GM12878 (cell line): ENCODE data around the gene VTI1A. TPM values are rescaled to one million over a fixed set of nuclear protein-coding genes. Genes with fewer than 3 reads are reported as not detected.

ENCODE experiments used
- ATAC-seq: fragments of 200-7000 bp; cut with Tn5 transposase; 3 replicates; pipeline ENCODE4 v1.9.1; 2020; ENCODE audit warnings: mild to moderate bottlenecking, moderate library complexity
- BruUV-seq: library from RNA; stranded (reverse); fragments of 400-500 nt; replicated peaks from 2 replicates; lab custom pipeline; 2021; lab: Mats Ljungman, UMichigan
- CTCF ChIA-PET: fragments of 300-600 bp; sonication (Branson Sonifier 250); formaldehyde crosslinking; extraction: SDS; loops from one replicate; lab custom pipeline; 2021; ENCODE audit warnings: inconsistent platforms; lab: Yijun Ruan, JAX
- POLR2A ChIA-PET: fragments of 350-600 bp; formaldehyde crosslinking; extraction: SDS; loops from one replicate; lab custom pipeline; 2021; ENCODE audit warnings: inconsistent platforms; lab: Charles Lee
- RAD21 ChIA-PET: fragments of 300-600 bp; sonication (Branson Sonifier 250); formaldehyde crosslinking; loops from one replicate; lab custom pipeline; 2023; ENCODE audit warnings: antibody characterized with exemption; ENCODE audit not compliant: unreplicated experiment; lab: Charles Lee
- SMC1A ChIA-PET: fragments of 300-600 bp; sonication (Branson Sonifier 250); formaldehyde crosslinking; loops from one replicate; lab custom pipeline; 2023; ENCODE audit not compliant: unreplicated experiment, uncharacterized antibody; lab: Charles Lee
- DNase-seq: peaks from one replicate; pipeline ENCODE4 v3.0.0-alpha.2; 2011; ENCODE audit warnings: low read depth, low spot score
- FAIRE-seq: peaks from 3 replicates; lab custom pipeline; 2011; peaks lifted over from hg19 to GRCh38; lab: Jason Lieb, UNC
- H2AFZ ChIP-seq: 2 replicates; pipeline ENCODE4 v1.6.0; 2011; ENCODE audit warnings: low read depth, low read length, control low read depth; ENCODE audit not compliant: control insufficient read depth
- H3K27ac ChIP-seq: 2 replicates; pipeline ENCODE4 v1.5.1; 2011; ENCODE audit warnings: control low read depth; ENCODE audit not compliant: control insufficient read depth, insufficient read depth
- H3K27me3 ChIP-seq, 2 experiments: replicated peaks in 1 of 2; 2 replicates each; pipeline versions ENCODE4 v1.6.0 to v1.6.1; 2011; ENCODE audit warnings: low read length in 1 of 2; ENCODE audit not compliant: control insufficient read depth in 2 of 2, insufficient read depth in 2 of 2
- H3K36me3 ChIP-seq, 2 experiments: 2 replicates each; pipeline ENCODE4 v1.5.1; 2011; ENCODE audit warnings: low read length in 1 of 2; ENCODE audit not compliant: control insufficient read depth in 2 of 2, insufficient read depth in 2 of 2
- H3K4me1 ChIP-seq: 2 replicates; pipeline ENCODE4 v1.6.1; 2011; ENCODE audit warnings: mild to moderate bottlenecking, low read length, moderate library complexity, mixed read lengths; ENCODE audit not compliant: control insufficient read depth, insufficient read depth
- H3K4me2 ChIP-seq: 2 replicates; pipeline ENCODE4 v1.6.0; 2011; ENCODE audit warnings: control low read depth; ENCODE audit not compliant: control insufficient read depth, insufficient read depth
- H3K4me3 ChIP-seq: fragments of 200-600 bp; sonication (generic); 2 replicates; pipeline ENCODE4 v1.5.1; 2016
- H3K79me2 ChIP-seq: 2 replicates; pipeline ENCODE4 v1.6.0; 2011; ENCODE audit warnings: low read length; ENCODE audit not compliant: control insufficient read depth, insufficient read depth
- H3K9ac ChIP-seq: 2 replicates; pipeline ENCODE4 v1.8.0; 2011; ENCODE audit warnings: low read length, control low read depth, mixed read lengths; ENCODE audit not compliant: control insufficient read depth, insufficient read depth
- H3K9me3 ChIP-seq: replicated peaks from 3 replicates; pipeline ENCODE4 v1.5.1; 2011; ENCODE audit warnings: mild to moderate bottlenecking, low read length; ENCODE audit not compliant: control insufficient read depth, insufficient read depth
- H4K20me1 ChIP-seq: 2 replicates; pipeline ENCODE4 v1.6.0; 2011; ENCODE audit not compliant: control insufficient read depth, insufficient read depth
- ATF7 ChIP-seq: fragments of 450-650 bp; IDR thresholded peaks from 2 replicates; pipeline ENCODE4 v1.6.1; 2016; ENCODE audit warnings: low read depth, mild to moderate bottlenecking
- CBX5 ChIP-seq: sonication (generic); IDR thresholded peaks from 2 replicates; pipeline ENCODE4 v1.6.1; 2016; ENCODE audit warnings: low read depth, moderate library complexity, mild to moderate bottlenecking, inconsistent platforms
- CHD2 ChIP-seq: IDR thresholded peaks from 2 replicates; pipeline ENCODE4 v1.6.1; 2011; ENCODE audit warnings: low read depth, low read length, improper control_type of control experiment, borderline replicate concordance
- DPF2 ChIP-seq: fragments of 450-650 bp; IDR thresholded peaks from 2 replicates; pipeline ENCODE4 v1.6.1; 2017; ENCODE audit warnings: mild to moderate bottlenecking
- FOXK2 ChIP-seq: fragments of 450-650 bp; IDR thresholded peaks from 2 replicates; pipeline ENCODE4 v1.6.1; 2017; ENCODE audit warnings: mild to moderate bottlenecking, moderate library complexity
- NR2C2 ChIP-seq: IDR thresholded peaks from 2 replicates; pipeline ENCODE4 v1.6.1; 2011; ENCODE audit warnings: borderline replicate concordance, low read depth; ENCODE audit not compliant: control insufficient read depth, insufficient read length
- POLR2A ChIP-seq: IDR thresholded peaks from 2 replicates; pipeline ENCODE4 v1.6.1; 2011; ENCODE audit warnings: low read depth, mild to moderate bottlenecking, low read length
- TCF3 ChIP-seq: IDR thresholded peaks from 2 replicates; pipeline ENCODE4 v1.6.1; 2012; ENCODE audit warnings: low read depth, mild to moderate bottlenecking, low read length, borderline replicate concordance; ENCODE audit not compliant: insufficient read depth
- TCF7 ChIP-seq: IDR thresholded peaks from 2 replicates; pipeline ENCODE4 v1.6.1; 2014; ENCODE audit warnings: antibody characterized with exemption, borderline replicate concordance
- WGBS: methylation state at CpG from one replicate; pipeline ENCODE4 v1.1.6; 2016; ENCODE audit warnings: low lambda C conversion rate; ENCODE audit not compliant: insufficient replicate concordance, insufficient coverage; ENCODE audit errors: missing lambda C conversion rate; 5-methylcytosine and 5-hydroxymethylcytosine counted together
- in situ Hi-C: fragments of 300-500 bp; cut with MboI; formaldehyde crosslinking; loops from 9 replicates; pipeline ENCODE4 v1.14.3; 2018; ENCODE audit warnings: mixed read lengths
- intact Hi-C: fragments of 100-400 bp; cut with micrococcal nuclease; formaldehyde crosslinking; loops from one replicate; pipeline ENCODE4 v1.14.2; 2022; ENCODE audit not compliant: unreplicated experiment
- polyA plus RNA-seq, 11 experiments: library from polyadenylated mRNA; depleted of rRNA in 4 of 11; unstranded in 6 of 11; stranded (reverse) in 5 of 11; fragments of >200 nt; fragmentation: Nextera tagmentation in 4 of 11; fragmentation: Illumina TruSeq in 1 of 11; extraction: Ambion mirVana in 4 of 11; extraction: Trizol in 1 of 11; gene quantifications; 1 replicate in 1 of 11; 2 replicates in 10 of 11; pipeline versions ENCODE4 v1.2.1 to v1.2.3, GENCODE V29; 2011 to 2016; ENCODE audit warnings: inconsistent platforms in 2 of 11, missing spikeins in 2 of 11, low read depth in 1 of 11
- total RNA-seq, 4 experiments: library from RNA; depleted of rRNA in 3 of 4; stranded (reverse); fragments of >200 nt in 3 of 4; fragmentation: Illumina TruSeq in 1 of 4; extraction: Trizol in 1 of 4; gene quantifications; 2 replicates each; pipeline versions ENCODE4 v1.2.1 to v1.2.3, GENCODE V29; 2013 to 2021
- TF ChIP-seq, protein P1 (sequence below): fragments of 450-650 bp; IDR thresholded peaks from 2 replicates; pipeline ENCODE4 v1.6.1; 2017; ENCODE audit warnings: low read depth, mild to moderate bottlenecking, moderate library complexity
- TF ChIP-seq, protein P2 (sequence below): IDR thresholded peaks from 2 replicates; pipeline ENCODE4 v1.6.1; 2012; ENCODE audit warnings: improper control_type of control experiment, low read depth, low read length; ENCODE audit not compliant: insufficient replicate concordance
- TF ChIP-seq, protein P3 (sequence below): fragments of 450-650 bp; IDR thresholded peaks from 2 replicates; pipeline ENCODE4 v1.6.1; 2016; ENCODE audit warnings: mild to moderate bottlenecking
- TF ChIP-seq, protein P4 (sequence below): IDR thresholded peaks from 2 replicates; pipeline ENCODE4 v1.6.1; 2011; ENCODE audit warnings: borderline replicate concordance, low read depth, mild to moderate bottlenecking, moderate library complexity, mixed read lengths, low read length; ENCODE audit not compliant: insufficient read depth; ENCODE audit errors: extremely low read length
- TF ChIP-seq, protein P5 (sequence below): fragments of 450-650 bp; IDR thresholded peaks from 2 replicates; pipeline ENCODE4 v1.6.1; 2017; ENCODE audit warnings: mild to moderate bottlenecking, low read depth, inconsistent platforms; ENCODE audit not compliant: poor library complexity, severe bottlenecking

VTI1A gene
- total and polyA plus RNA-seq, 10 of the 15 experiments (the other 5 are each of a cell fraction or from before 2014, with no cell fraction given), result 12.4 to 43.2 (median 27.5) TPM

DNA sequence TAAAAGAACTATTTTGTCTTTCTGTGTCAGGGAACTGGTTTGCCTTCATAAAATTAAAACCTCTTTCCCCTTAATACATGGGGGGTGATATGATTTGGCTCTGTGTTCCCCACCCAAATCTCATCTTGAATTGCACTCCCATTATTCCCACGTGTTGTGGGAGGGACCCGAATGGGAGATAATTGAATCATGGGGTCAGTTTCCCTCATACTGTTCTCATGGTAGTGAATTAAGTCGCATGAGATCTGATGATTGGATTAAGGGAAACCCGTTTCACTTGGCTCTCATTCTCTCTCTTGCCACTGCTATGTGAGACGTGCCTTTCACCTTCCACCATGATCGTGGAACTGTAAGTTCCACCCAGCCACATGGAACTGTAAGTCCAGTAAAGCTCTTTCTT lies 142.1 kb downstream of the VTI1A start:
- H2AFZ ChIP-seq, result no peak overlapping the region
- H3K9me3 ChIP-seq, result no peaks in the 10 kb centered on the region
- POLR2A ChIA-PET, result interaction anchor here (0.6 kb wide), 1 partner anchor 853 kb away, joined by 4 read pairs; no protein-coding TSS in a partner anchor
- no peaks in the 10 kb centered on the region for H4K20me1 ChIP-seq
- CTCF ChIA-PET, result interaction anchor here (0.8 to 1.5 kb wide), 2 partner anchors 12 to 15 kb away, joined by 3 to 5 read pairs; no protein-coding TSS in a partner anchor
- 97% methylated on average over 6 of the region's 6 CpGs for WGBS
- H3K27ac ChIP-seq, result no peak overlapping the region
- no peak overlapping the region for H3K4me2 ChIP-seq
- no TSS peak for BruUV-seq
- RAD21 ChIA-PET, result no interaction called here
- SMC1A ChIA-PET, result no interaction called here
- H3K9ac ChIP-seq, result no peak overlapping the region
- no peaks in the 10 kb centered on the region for H3K36me3 ChIP-seq
- DNase-seq (no peak), FAIRE-seq (no peak), ATAC-seq (no peak)
- intact Hi-C loops (no loop called here), in situ Hi-C loops (no loop called here)
- H3K79me2 ChIP-seq, result no peaks in the 10 kb centered on the region
- no peak overlapping the region for H3K4me3 ChIP-seq
- no peaks in the 10 kb centered on the region for H3K4me1 ChIP-seq
- H3K27me3 ChIP-seq, result no peaks in the 10 kb centered on the region
- TF ChIP-seq DPF2, result no peak
- no peak for TF ChIP-seq TCF7
- no peak for TF ChIP-seq ATF7
- TF ChIP-seq CHD2, result no peak
- TF ChIP-seq FOXK2, result no peak
- TF ChIP-seq, protein P1, sequence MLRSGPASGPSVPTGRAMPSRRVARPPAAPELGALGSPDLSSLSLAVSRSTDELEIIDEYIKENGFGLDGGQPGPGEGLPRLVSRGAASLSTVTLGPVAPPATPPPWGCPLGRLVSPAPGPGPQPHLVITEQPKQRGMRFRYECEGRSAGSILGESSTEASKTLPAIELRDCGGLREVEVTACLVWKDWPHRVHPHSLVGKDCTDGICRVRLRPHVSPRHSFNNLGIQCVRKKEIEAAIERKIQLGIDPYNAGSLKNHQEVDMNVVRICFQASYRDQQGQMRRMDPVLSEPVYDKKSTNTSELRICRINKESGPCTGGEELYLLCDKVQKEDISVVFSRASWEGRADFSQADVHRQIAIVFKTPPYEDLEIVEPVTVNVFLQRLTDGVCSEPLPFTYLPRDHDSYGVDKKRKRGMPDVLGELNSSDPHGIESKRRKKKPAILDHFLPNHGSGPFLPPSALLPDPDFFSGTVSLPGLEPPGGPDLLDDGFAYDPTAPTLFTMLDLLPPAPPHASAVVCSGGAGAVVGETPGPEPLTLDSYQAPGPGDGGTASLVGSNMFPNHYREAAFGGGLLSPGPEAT, result no peak
- TF ChIP-seq CBX5, result no peak
- TF ChIP-seq, protein P2, sequence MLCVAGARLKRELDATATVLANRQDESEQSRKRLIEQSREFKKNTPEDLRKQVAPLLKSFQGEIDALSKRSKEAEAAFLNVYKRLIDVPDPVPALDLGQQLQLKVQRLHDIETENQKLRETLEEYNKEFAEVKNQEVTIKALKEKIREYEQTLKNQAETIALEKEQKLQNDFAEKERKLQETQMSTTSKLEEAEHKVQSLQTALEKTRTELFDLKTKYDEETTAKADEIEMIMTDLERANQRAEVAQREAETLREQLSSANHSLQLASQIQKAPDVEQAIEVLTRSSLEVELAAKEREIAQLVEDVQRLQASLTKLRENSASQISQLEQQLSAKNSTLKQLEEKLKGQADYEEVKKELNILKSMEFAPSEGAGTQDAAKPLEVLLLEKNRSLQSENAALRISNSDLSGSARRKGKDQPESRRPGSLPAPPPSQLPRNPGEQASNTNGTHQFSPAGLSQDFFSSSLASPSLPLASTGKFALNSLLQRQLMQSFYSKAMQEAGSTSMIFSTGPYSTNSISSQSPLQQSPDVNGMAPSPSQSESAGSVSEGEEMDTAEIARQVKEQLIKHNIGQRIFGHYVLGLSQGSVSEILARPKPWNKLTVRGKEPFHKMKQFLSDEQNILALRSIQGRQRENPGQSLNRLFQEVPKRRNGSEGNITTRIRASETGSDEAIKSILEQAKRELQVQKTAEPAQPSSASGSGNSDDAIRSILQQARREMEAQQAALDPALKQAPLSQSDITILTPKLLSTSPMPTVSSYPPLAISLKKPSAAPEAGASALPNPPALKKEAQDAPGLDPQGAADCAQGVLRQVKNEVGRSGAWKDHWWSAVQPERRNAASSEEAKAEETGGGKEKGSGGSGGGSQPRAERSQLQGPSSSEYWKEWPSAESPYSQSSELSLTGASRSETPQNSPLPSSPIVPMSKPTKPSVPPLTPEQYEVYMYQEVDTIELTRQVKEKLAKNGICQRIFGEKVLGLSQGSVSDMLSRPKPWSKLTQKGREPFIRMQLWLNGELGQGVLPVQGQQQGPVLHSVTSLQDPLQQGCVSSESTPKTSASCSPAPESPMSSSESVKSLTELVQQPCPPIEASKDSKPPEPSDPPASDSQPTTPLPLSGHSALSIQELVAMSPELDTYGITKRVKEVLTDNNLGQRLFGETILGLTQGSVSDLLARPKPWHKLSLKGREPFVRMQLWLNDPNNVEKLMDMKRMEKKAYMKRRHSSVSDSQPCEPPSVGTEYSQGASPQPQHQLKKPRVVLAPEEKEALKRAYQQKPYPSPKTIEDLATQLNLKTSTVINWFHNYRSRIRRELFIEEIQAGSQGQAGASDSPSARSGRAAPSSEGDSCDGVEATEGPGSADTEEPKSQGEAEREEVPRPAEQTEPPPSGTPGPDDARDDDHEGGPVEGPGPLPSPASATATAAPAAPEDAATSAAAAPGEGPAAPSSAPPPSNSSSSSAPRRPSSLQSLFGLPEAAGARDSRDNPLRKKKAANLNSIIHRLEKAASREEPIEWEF, result no peak
- TF ChIP-seq, protein P3, sequence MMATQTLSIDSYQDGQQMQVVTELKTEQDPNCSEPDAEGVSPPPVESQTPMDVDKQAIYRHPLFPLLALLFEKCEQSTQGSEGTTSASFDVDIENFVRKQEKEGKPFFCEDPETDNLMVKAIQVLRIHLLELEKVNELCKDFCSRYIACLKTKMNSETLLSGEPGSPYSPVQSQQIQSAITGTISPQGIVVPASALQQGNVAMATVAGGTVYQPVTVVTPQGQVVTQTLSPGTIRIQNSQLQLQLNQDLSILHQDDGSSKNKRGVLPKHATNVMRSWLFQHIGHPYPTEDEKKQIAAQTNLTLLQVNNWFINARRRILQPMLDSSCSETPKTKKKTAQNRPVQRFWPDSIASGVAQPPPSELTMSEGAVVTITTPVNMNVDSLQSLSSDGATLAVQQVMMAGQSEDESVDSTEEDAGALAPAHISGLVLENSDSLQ, result no peak
- TF ChIP-seq POLR2A, result no peak
- TF ChIP-seq, protein P4, sequence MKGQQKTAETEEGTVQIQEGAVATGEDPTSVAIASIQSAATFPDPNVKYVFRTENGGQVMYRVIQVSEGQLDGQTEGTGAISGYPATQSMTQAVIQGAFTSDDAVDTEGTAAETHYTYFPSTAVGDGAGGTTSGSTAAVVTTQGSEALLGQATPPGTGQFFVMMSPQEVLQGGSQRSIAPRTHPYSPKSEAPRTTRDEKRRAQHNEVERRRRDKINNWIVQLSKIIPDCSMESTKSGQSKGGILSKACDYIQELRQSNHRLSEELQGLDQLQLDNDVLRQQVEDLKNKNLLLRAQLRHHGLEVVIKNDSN, result no peak
- TF ChIP-seq, protein P5, sequence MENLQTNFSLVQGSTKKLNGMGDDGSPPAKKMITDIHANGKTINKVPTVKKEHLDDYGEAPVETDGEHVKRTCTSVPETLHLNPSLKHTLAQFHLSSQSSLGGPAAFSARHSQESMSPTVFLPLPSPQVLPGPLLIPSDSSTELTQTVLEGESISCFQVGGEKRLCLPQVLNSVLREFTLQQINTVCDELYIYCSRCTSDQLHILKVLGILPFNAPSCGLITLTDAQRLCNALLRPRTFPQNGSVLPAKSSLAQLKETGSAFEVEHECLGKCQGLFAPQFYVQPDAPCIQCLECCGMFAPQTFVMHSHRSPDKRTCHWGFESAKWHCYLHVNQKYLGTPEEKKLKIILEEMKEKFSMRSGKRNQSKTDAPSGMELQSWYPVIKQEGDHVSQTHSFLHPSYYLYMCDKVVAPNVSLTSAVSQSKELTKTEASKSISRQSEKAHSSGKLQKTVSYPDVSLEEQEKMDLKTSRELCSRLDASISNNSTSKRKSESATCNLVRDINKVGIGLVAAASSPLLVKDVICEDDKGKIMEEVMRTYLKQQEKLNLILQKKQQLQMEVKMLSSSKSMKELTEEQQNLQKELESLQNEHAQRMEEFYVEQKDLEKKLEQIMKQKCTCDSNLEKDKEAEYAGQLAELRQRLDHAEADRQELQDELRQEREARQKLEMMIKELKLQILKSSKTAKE, result no peak
- no peak for TF ChIP-seq TCF3
- no peak for TF ChIP-seq NR2C2
